ENCODE data around the gene EN1.

The EN1 gene

DNA sequence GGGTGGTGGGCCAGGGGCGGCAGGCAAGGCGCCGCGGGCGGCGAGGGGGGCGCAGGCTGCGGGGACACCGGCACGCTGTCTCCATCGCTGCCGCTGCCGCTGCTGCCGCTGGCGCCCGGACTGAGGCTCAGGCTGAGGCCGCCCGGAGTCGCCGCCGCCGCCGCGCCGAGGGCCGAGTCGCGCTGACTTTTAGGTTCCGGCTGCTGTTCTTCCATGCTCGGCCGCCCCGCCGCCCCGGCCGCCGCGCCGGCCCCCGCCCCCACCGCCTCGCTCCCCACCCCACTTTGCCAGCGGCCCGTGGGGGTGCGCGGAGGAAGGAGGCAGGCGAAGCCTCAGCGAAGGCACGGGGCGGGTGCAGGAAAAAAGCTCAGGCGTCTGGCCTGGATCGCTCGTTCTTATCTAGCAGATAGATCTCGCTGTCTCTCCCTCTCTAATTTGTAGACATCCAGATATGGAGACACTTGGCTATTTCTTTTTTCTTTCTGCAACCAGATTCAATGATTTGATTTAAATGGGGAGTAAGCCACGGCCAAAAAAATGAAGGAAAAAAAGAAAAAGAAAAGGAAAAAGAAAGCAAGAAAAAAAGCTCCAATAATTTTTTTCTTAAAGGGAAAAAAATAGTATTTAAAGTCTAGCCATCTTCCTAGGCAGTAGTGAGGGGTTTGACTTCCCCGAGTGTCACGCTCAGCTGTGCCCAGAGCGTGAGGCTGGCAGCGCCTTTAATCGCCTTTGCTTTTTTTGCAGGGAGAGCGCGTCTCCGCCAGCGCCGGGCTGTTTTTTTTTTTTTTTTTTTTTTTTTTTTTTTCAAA is at the start of gene EN1:
Gene EN1 (minus strand): TSS at position 696 of the 809 bp plus-strand sequence. CDS start 481 bp downstream, at position 215.
- peaks cover 95% of the 10 kb centered on the region for H3K27me3 ChIP-seq (ENCODE audit: insufficient read depth, poor library complexity, severe bottlenecking)
- TF ChIP-seq, protein P1, sequence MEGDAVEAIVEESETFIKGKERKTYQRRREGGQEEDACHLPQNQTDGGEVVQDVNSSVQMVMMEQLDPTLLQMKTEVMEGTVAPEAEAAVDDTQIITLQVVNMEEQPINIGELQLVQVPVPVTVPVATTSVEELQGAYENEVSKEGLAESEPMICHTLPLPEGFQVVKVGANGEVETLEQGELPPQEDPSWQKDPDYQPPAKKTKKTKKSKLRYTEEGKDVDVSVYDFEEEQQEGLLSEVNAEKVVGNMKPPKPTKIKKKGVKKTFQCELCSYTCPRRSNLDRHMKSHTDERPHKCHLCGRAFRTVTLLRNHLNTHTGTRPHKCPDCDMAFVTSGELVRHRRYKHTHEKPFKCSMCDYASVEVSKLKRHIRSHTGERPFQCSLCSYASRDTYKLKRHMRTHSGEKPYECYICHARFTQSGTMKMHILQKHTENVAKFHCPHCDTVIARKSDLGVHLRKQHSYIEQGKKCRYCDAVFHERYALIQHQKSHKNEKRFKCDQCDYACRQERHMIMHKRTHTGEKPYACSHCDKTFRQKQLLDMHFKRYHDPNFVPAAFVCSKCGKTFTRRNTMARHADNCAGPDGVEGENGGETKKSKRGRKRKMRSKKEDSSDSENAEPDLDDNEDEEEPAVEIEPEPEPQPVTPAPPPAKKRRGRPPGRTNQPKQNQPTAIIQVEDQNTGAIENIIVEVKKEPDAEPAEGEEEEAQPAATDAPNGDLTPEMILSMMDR (IDR thresholded peaks at IDR 0.05; ENCODE audit: poor library complexity, severe bottlenecking) = no peak
- DNase-seq (ENCODE audit: low spot score) (no peak), ATAC-seq (ENCODE audit: low read depth) (no peak)
- H3K4me3 ChIP-seq (ENCODE audit: severe bottlenecking) = no peak within 1 kb of the TSS
- no peaks in the 10 kb centered on the region for H3K36me3 ChIP-seq (ENCODE audit: low read depth)
- H3K4me1 ChIP-seq (ENCODE audit: insufficient read depth, poor library complexity, severe bottlenecking) = no peaks in the 10 kb centered on the region
- H3K27ac ChIP-seq (ENCODE audit: poor library complexity, severe bottlenecking) = no peak within 1 kb of the TSS
- H3K9me3 ChIP-seq (ENCODE audit: severe bottlenecking) = no peaks in the 10 kb centered on the region

DNA sequence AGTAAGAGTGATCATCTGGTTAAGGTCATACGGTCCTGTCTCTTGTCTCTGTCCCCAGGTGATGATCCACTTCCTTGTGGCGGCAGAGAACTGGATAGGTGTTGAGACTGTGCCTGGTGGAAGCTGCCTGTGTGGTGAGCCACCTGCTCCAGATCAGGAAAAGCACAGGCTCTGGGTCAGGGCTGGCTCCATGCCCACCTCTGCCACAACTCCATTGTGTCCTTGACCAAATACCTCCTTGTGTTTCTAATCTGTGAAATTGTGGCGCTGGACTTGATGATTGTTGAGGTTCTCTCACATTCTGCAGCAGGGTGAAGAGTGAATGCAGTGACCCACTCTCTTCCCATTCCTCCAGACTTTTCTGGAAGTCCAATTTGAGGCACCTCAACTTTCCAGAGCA is 45.7 kb upstream of the EN1 start:
- TF ChIP-seq, protein P1 (IDR thresholded peaks at IDR 0.05; ENCODE audit: poor library complexity, severe bottlenecking) = no peak
- H3K4me1 ChIP-seq (ENCODE audit: insufficient read depth, poor library complexity, severe bottlenecking) = no peaks in the 10 kb centered on the region
- no peak for ATAC-seq (ENCODE audit: low read depth)
- no peaks in the 10 kb centered on the region for H3K36me3 ChIP-seq (ENCODE audit: low read depth)
- no peaks in the 10 kb centered on the region for H3K27me3 ChIP-seq (ENCODE audit: insufficient read depth, poor library complexity, severe bottlenecking)
- H3K27ac ChIP-seq (ENCODE audit: poor library complexity, severe bottlenecking) = no peak overlapping the region
- H3K4me3 ChIP-seq (ENCODE audit: severe bottlenecking) = no peak overlapping the region
- H3K9me3 ChIP-seq (ENCODE audit: severe bottlenecking) = peaks cover 3% of the 10 kb centered on the region
- DNase-seq (ENCODE audit: low spot score) = no peak

DNA sequence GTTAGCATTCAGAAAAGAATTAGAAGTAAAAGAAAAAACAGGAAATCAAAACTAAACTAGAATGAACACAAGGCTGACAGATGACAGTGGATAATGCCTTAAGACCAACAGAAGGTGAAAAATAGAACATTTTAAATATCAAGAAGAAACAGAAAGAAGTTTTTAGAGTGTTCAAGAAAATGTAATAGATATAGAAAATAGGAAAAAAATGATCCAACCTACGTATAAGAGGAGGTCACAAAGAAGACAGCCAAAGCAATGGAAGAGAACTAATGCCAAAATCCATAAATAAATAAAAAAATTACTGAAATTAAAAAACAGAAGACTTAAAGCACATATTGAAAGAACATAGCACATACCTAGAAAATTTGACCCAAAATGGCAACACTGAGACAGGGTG is 42.5 kb upstream of the EN1 start:
- Histone ChIP-seq H3K36me3 (ENCODE audit: low read depth) (no peaks in the 10 kb centered on the region), H3K9me3 (ENCODE audit: severe bottlenecking) (peaks cover 3% of the 10 kb centered on the region), H3K4me1 (ENCODE audit: insufficient read depth, poor library complexity, severe bottlenecking) (no peaks in the 10 kb centered on the region), H3K27ac (ENCODE audit: poor library complexity, severe bottlenecking) (no peak overlapping the region), H3K4me3 (ENCODE audit: severe bottlenecking) (no peak overlapping the region), H3K27me3 (ENCODE audit: insufficient read depth, poor library complexity, severe bottlenecking) (no peaks in the 10 kb centered on the region)
- DNase-seq (ENCODE audit: low spot score) = no peak
- ATAC-seq (ENCODE audit: low read depth) = no peak
- TF ChIP-seq, protein P1 (IDR thresholded peaks at IDR 0.05; ENCODE audit: poor library complexity, severe bottlenecking) = no peak

DNA sequence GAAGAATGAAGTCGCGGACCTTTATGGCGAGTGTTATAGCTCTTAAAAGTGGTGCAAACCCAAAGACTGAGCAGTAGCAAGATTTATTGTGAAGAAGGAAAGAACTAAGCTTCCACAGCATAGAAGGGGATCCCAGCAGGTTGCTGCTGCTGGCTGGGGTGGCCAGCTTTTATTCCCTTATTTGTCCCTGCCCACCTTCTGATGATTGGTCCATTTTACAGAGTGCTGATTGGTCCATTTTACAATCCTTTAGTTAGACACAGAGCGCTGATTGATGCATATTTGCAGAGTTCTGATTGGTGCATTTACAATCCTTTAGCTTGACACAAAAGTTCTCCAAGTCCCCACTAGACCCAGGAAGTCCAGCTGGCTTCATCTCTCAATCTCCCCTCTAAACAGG is 36.3 kb upstream of the EN1 start:
- H3K36me3 ChIP-seq (ENCODE audit: low read depth) = no peaks in the 10 kb centered on the region
- TF ChIP-seq, protein P1 (IDR thresholded peaks at IDR 0.05; ENCODE audit: poor library complexity, severe bottlenecking) = no peak
- H3K4me3 ChIP-seq (ENCODE audit: severe bottlenecking) = no peak overlapping the region
- H3K4me1 ChIP-seq (ENCODE audit: insufficient read depth, poor library complexity, severe bottlenecking) = peaks cover 2% of the 10 kb centered on the region
- H3K27me3 ChIP-seq (ENCODE audit: insufficient read depth, poor library complexity, severe bottlenecking) = no peaks in the 10 kb centered on the region
- H3K9me3 ChIP-seq (ENCODE audit: severe bottlenecking) = no peaks in the 10 kb centered on the region
- ATAC-seq (ENCODE audit: low read depth) = no peak
- DNase-seq (ENCODE audit: low spot score) = no peak
- H3K27ac ChIP-seq (ENCODE audit: poor library complexity, severe bottlenecking) = no peak overlapping the region

Data from RWPE2 (cell line).